Mononuclear cell (primary cell): ENCODE data around the gene DEGS2. TPM values are rescaled to one million over a fixed set of nuclear protein-coding genes. Genes with fewer than 3 reads are reported as not detected.

Experiments
- H3K27me3 ChIP-seq: 2 replicates; pipeline ENCODE4 v1.6.0; 2011; ENCODE audit warnings: low read length, control low read depth; ENCODE audit not compliant: insufficient read depth
- H3K4me1 ChIP-seq: 2 replicates; pipeline ENCODE4 v1.5.1; 2011; ENCODE audit warnings: mild to moderate bottlenecking, low read length, control low read depth; ENCODE audit not compliant: insufficient read depth
- H3K4me3 ChIP-seq: 2 replicates; pipeline ENCODE4 v1.5.1; 2011; ENCODE audit warnings: mild to moderate bottlenecking, low read length, moderate library complexity
- H3K9me3 ChIP-seq: 2 replicates; pipeline ENCODE4 v1.5.1; 2011; ENCODE audit warnings: low read depth, mild to moderate bottlenecking, control low read depth, low read length
- total RNA-seq: library from RNA; depleted of rRNA; stranded (reverse); fragments of >200 nt; gene quantifications from one replicate; pipeline ENCODE4 v1.2.3, GENCODE V29; 2012

Gene DEGS2
- total RNA-seq, 1 donor = 0.21 TPM

GRCh38 chr14:100120522-100121269 is 38.7 kb downstream of the DEGS2 start:
- Histone ChIP-seq H3K27me3 (no peaks in the 10 kb centered on the region), H3K9me3 (no peaks in the 10 kb centered on the region)

GRCh38 chr14:100119251-100119650 is 40.2 kb downstream of the DEGS2 start:
- no peaks in the 10 kb centered on the region for H3K9me3 ChIP-seq
- no peaks in the 10 kb centered on the region for H3K27me3 ChIP-seq
- no peaks in the 10 kb centered on the region for H3K4me1 ChIP-seq
- H3K4me3 ChIP-seq = no peak overlapping the region

More at GRCh38 chr14:100120522-100121269, 38.7 kb downstream of the DEGS2 start:
- no peak overlapping the region for H3K4me3 ChIP-seq
- H3K4me1 ChIP-seq = no peaks in the 10 kb centered on the region

- H3K9me3 ChIP-seq = no peaks in the 10 kb centered on the region
- H3K27me3 ChIP-seq = no peaks in the 10 kb centered on the region
- no peak overlapping the region for H3K4me3 ChIP-seq
- H3K4me1 ChIP-seq = no peaks in the 10 kb centered on the region
These were observed 40.9 kb downstream of the DEGS2 start for GRCh38 chr14:100118396-100119011.

GRCh38 chr14:100117633-100118395 is 41.6 kb downstream of the DEGS2 start:
- Histone ChIP-seq H3K4me3 (no peak overlapping the region), H3K4me1 (no peaks in the 10 kb centered on the region)

GRCh38 chr14:100117026-100117425 is 42.4 kb downstream of the DEGS2 start:
- no peaks in the 10 kb centered on the region for H3K4me1 ChIP-seq
- no peaks in the 10 kb centered on the region for H3K27me3 ChIP-seq
- no peak overlapping the region for H3K4me3 ChIP-seq
- H3K9me3 ChIP-seq = no peaks in the 10 kb centered on the region

More at GRCh38 chr14:100117633-100118395, 41.6 kb downstream of the DEGS2 start:
- H3K9me3 ChIP-seq = no peaks in the 10 kb centered on the region
- no peaks in the 10 kb centered on the region for H3K27me3 ChIP-seq

DNA sequence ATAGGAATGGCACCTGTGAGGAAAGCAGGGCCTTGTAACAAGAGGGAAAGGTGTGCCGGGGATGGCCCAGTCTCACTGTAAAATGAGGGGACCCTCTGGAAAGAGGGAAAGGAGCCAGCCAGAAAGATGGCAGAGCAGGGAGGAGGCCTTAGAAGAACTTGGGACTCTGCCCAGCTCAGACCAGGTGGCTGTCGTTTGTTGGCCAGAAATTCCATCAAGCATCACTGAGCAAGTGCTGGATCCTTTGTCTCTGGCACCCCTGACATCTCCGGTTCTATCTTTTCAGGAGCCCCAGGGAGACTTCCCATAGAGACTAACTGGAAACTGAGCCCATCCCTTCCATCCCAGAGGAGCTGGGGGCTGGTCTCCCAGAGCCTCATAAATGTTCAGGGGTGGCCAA is 43.3 kb downstream of the DEGS2 start:
- Histone ChIP-seq H3K4me3 (no peak overlapping the region), H3K4me1 (no peaks in the 10 kb centered on the region), H3K27me3 (no peaks in the 10 kb centered on the region), H3K9me3 (no peaks in the 10 kb centered on the region)

- H3K27me3 ChIP-seq = no peaks in the 10 kb centered on the region
- H3K4me3 ChIP-seq = no peak overlapping the region
- H3K4me1 ChIP-seq = no peaks in the 10 kb centered on the region
- H3K9me3 ChIP-seq = no peaks in the 10 kb centered on the region
These were observed 43.7 kb downstream of the DEGS2 start for GRCh38 chr14:100115726-100116125.

DNA sequence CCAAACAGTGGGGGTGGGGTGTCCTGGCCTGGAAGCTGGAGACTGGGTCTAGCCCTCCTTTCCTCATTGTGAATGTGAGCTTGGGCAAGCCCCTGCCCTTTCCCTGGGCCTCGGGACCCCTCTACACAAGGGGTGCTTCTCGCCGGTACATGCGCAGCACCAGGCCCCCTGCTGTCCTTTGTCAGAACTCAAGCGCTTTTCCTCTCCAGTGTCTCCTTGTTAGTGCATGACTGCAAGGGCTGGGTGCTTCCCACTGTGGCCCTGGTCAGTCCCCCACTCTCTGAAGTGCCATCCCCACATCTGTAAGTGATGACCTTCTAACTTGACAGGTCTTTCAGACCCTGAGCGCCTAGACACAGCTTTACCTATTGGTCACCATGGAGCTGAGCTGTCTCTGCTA is 44.2 kb downstream of the DEGS2 start:
- Histone ChIP-seq H3K9me3 (no peaks in the 10 kb centered on the region), H3K4me1 (no peaks in the 10 kb centered on the region), H3K27me3 (no peaks in the 10 kb centered on the region), H3K4me3 (no peak overlapping the region)

DNA sequence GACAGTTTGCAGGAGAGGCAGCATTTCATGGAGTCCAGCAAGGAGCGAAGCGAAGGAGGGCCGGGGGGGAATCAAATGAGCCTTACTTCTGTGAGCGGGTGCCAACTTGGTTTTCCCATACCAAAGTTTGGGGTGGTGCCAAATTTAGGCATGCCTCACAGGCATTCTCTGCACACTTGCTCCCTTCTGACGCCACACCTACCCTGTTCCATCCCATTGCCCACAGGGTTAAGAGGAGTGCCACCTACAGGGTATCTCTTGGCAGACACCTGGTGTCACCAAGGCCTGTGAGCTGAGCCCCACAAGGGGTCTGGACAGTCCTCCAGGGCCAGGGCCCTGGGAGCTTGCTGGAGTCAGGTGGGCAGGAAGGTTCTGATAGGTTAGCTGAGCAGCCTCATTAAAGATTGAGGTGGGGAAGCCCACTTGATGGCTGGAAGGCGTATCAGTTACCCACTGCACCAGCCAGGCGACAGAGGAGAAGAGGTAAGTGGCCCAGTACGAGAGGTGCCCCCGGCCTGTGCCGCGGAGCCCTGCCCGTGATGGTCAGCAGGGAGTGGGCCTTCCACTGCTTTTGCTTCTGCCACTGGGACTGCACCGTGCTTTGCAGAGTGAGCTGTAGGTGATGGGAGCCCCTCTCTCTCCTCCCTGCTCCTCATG is 45.2 kb downstream of the DEGS2 start:
- H3K9me3 ChIP-seq = no peaks in the 10 kb centered on the region
- no peaks in the 10 kb centered on the region for H3K27me3 ChIP-seq
- H3K4me3 ChIP-seq = no peak overlapping the region
- no peaks in the 10 kb centered on the region for H3K4me1 ChIP-seq

- H3K9me3 ChIP-seq = no peaks in the 10 kb centered on the region
- peaks cover 17% of the 10 kb centered on the region for H3K4me1 ChIP-seq
- no peaks in the 10 kb centered on the region for H3K27me3 ChIP-seq
- H3K4me3 ChIP-seq = no peak overlapping the region
These were observed 47.3 kb downstream of the DEGS2 start for GRCh38 chr14:100111931-100112704.

- Histone ChIP-seq H3K9me3 (no peaks in the 10 kb centered on the region), H3K27me3 (no peaks in the 10 kb centered on the region), H3K4me3 (no peak overlapping the region), H3K4me1 (peaks cover 30% of the 10 kb centered on the region)
These were observed 48.6 kb downstream of the DEGS2 start for GRCh38 chr14:100110816-100111215.

GRCh38 chr14:100109594-100109955 is 49.9 kb downstream of the DEGS2 start:
- no peaks in the 10 kb centered on the region for H3K27me3 ChIP-seq
- H3K4me3 ChIP-seq = no peak overlapping the region
- no peaks in the 10 kb centered on the region for H3K9me3 ChIP-seq
- H3K4me1 ChIP-seq = peaks cover 43% of the 10 kb centered on the region

GRCh38 chr14:100108840-100109593 is 50.4 kb downstream of the DEGS2 start:
- Histone ChIP-seq H3K9me3 (no peaks in the 10 kb centered on the region), H3K4me1 (peaks cover 46% of the 10 kb centered on the region), H3K27me3 (no peaks in the 10 kb centered on the region), H3K4me3 (no peak overlapping the region)
